HepG2 (cell line): ENCODE data around the gene FAM3A. TPM values are rescaled to one million over a fixed set of nuclear protein-coding genes. Genes with fewer than 3 reads are reported as not detected.

Experiments used
- ATAC-seq: fragments of 200-7000 bp; cut with Tn5 transposase; 3 replicates; pipeline ENCODE4 v1.9.1; 2020; ENCODE audit warnings: mild to moderate bottlenecking, moderate library complexity
- BruUV-seq: library from RNA; stranded (reverse); fragments of 400-500 nt; replicated peaks from 2 replicates; lab custom pipeline; 2021; lab: Mats Ljungman, UMichigan
- CTCF ChIA-PET: fragments of 300-600 bp; formaldehyde crosslinking; extraction: SDS; loops from one replicate; lab custom pipeline; 2021; ENCODE audit warnings: low total read pairs, inconsistent platforms, low intra/inter-chr PET ratio; lab: Yijun Ruan, JAX
- POLR2A ChIA-PET: fragments of 350-600 bp; sonication (Branson Sonifier 250); formaldehyde crosslinking; loops from one replicate; lab custom pipeline; 2020; ENCODE audit warnings: antibody characterized with exemption, inconsistent platforms; lab: Yijun Ruan, JAX
- DNase-seq: peaks from one replicate; pipeline ENCODE4 v3.0.0-alpha.2; 2015; ENCODE audit warnings: low spot score
- FAIRE-seq: peaks from 3 replicates; lab custom pipeline; 2011; peaks lifted over from hg19 to GRCh38; lab: Jason Lieb, UNC
- H2AFZ ChIP-seq: one replicate; pipeline ENCODE4 v1.6.1; 2011; ENCODE audit warnings: low read length, inconsistent platforms
- H3K27ac ChIP-seq: fragments of 300-600 bp; 3 replicates; pipeline ENCODE4 v1.8.0; 2011; ENCODE audit warnings: mixed run types, mild to moderate bottlenecking, mixed read lengths, low read length, inconsistent platforms; ENCODE audit not compliant: insufficient read depth; ENCODE audit errors: extremely low read length
- H3K27me3 ChIP-seq, 2 experiments: fragments of 200-600 bp in 1 of 2; 2 replicates in 1 of 2; 3 replicates in 1 of 2; pipeline versions ENCODE4 v1.6.0 to v1.8.0; 2011; ENCODE audit warnings: low read length in 2 of 2, mild to moderate bottlenecking in 2 of 2, moderate library complexity in 2 of 2, inconsistent platforms in 1 of 2; ENCODE audit not compliant: insufficient read depth in 2 of 2, control insufficient read depth in 1 of 2
- H3K36me3 ChIP-seq, 2 experiments: fragments of 200-600 bp in 1 of 2; replicated peaks in 1 of 2; 2 replicates in 1 of 2; 3 replicates in 1 of 2; pipeline versions ENCODE4 v1.5.1 to v1.8.0; 2011; ENCODE audit warnings: low read length in 2 of 2, inconsistent platforms in 1 of 2; ENCODE audit not compliant: insufficient read depth in 2 of 2, control insufficient read depth in 1 of 2
- H3K4me1 ChIP-seq: 2 replicates; pipeline ENCODE4 v1.5.1; 2012; ENCODE audit warnings: low read length, inconsistent platforms; ENCODE audit not compliant: insufficient read depth
- H3K4me2 ChIP-seq: 2 replicates; pipeline ENCODE4 v1.6.0; 2011; ENCODE audit warnings: low read depth, low read length, inconsistent platforms
- H3K4me3 ChIP-seq, 3 experiments: fragments of 200-600 bp in 1 of 3; sonication (generic), shearing (Covaris generic) in 1 of 3; replicated peaks in 1 of 3; 2 replicates each; pipeline ENCODE4 v1.5.1; 2011 to 2016; ENCODE audit warnings: low read length in 3 of 3, inconsistent platforms in 2 of 3, low read depth in 2 of 3, mild to moderate bottlenecking in 2 of 3, control low read depth in 1 of 3, mixed read lengths in 1 of 3; ENCODE audit not compliant: insufficient read depth in 1 of 3
- H3K79me2 ChIP-seq: one replicate; pipeline ENCODE4 v1.6.1; 2011; ENCODE audit warnings: low read length, inconsistent platforms; ENCODE audit not compliant: insufficient read depth
- H3K9ac ChIP-seq: 2 replicates; pipeline ENCODE4 v1.6.0; 2011; ENCODE audit warnings: mild to moderate bottlenecking, low read depth, low read length, inconsistent platforms; ENCODE audit not compliant: insufficient read depth
- H3K9me3 ChIP-seq: 2 replicates; pipeline ENCODE4 v1.5.1; 2012; ENCODE audit warnings: mild to moderate bottlenecking, low read length
- H4K20me1 ChIP-seq: 2 replicates; pipeline ENCODE4 v1.6.0; 2011; ENCODE audit warnings: inconsistent platforms, mild to moderate bottlenecking, low read length, moderate library complexity; ENCODE audit not compliant: insufficient read depth
- CEBPZ ChIP-seq: IDR thresholded peaks from 2 replicates; pipeline ENCODE4 v1.6.1; 2012; ENCODE audit warnings: low read length, improper control_type of control experiment
- HIC2 ChIP-seq: sonication (generic); formaldehyde crosslinking; IDR thresholded peaks from 2 replicates; pipeline ENCODE4 v1.9.0; 2022; ENCODE audit warnings: low read depth, missing genetic modification reagents
- IRX3 ChIP-seq: sonication (generic); formaldehyde crosslinking; IDR thresholded peaks from 2 replicates; pipeline ENCODE4 v1.8.1; 2023; ENCODE audit warnings: mild to moderate bottlenecking, low read depth, missing genetic modification reagents, borderline replicate concordance
- MBD4 ChIP-seq: IDR thresholded peaks from 2 replicates; pipeline ENCODE4 v1.6.1; 2012; ENCODE audit warnings: low read length, inconsistent platforms, borderline replicate concordance
- NR2F2 ChIP-seq: IDR thresholded peaks from 2 replicates; pipeline ENCODE4 v1.6.1; 2012; ENCODE audit warnings: low read depth, inconsistent platforms, borderline replicate concordance
- RERE ChIP-seq: IDR thresholded peaks from 2 replicates; pipeline ENCODE4 v1.6.1; 2016; ENCODE audit warnings: low read depth, missing genetic modification reagents, missing compliant biosample characterization
- SNAPC5 ChIP-seq: sonication (generic); formaldehyde crosslinking; IDR thresholded peaks from 2 replicates; pipeline ENCODE4 v1.8.1; 2023; ENCODE audit warnings: mild to moderate bottlenecking, missing genetic modification reagents, borderline replicate concordance
- ZNF136 ChIP-seq: sonication (generic); formaldehyde crosslinking; IDR thresholded peaks from 2 replicates; pipeline ENCODE4 v1.8.1; 2022; ENCODE audit warnings: low read depth, mild to moderate bottlenecking, moderate library complexity, missing genetic modification reagents
- ZNF430 ChIP-seq: sonication (generic); formaldehyde crosslinking; IDR thresholded peaks from 2 replicates; pipeline ENCODE4 v1.9.0; 2021; ENCODE audit warnings: mild to moderate bottlenecking, missing genetic modification reagents
- ZSCAN29 ChIP-seq: sonication (generic); formaldehyde crosslinking; conservative IDR thresholded peaks from 2 replicates; pipeline ENCODE4 v1.4.0; 2020; ENCODE audit warnings: mild to moderate bottlenecking, missing genetic modification reagents
- ZZZ3 ChIP-seq: sonication (generic); formaldehyde crosslinking; IDR thresholded peaks from 2 replicates; pipeline ENCODE4 v1.4.0; 2020; ENCODE audit warnings: missing genetic modification reagents, mild to moderate bottlenecking, borderline replicate concordance
- WGBS: methylation state at CpG from one replicate; pipeline ENCODE4 v1.1.6; 2017; ENCODE audit warnings: low lambda C conversion rate; 5-methylcytosine and 5-hydroxymethylcytosine counted together
- in situ Hi-C: cut with HindIII; loops from 2 replicates; pipeline ENCODE4 v1.10.0; 2017; ENCODE audit warnings: low pct_unique_long_range_greater_than_20kb; ENCODE audit not compliant: extremely low pct_ligation_motif_present
- intact Hi-C: fragments of 100-400 bp; cut with micrococcal nuclease; formaldehyde crosslinking; loops from one replicate; pipeline ENCODE4 v1.10.0; 2022; ENCODE audit not compliant: unreplicated experiment
- polyA plus RNA-seq, 8 experiments: library from polyadenylated mRNA; depleted of rRNA in 3 of 8; stranded (reverse) in 7 of 8; unstranded in 1 of 8; fragments of >200 nt; fragmentation: Illumina TruSeq in 4 of 8; extraction: Trizol in 4 of 8; gene quantifications; 2 replicates each; pipeline versions ENCODE4 v1.2.1 to v1.2.3, GENCODE V29; 2011 to 2016; ENCODE audit warnings: low read depth in 4 of 8, missing spikeins in 1 of 8, mixed read lengths in 1 of 8; ENCODE audit not compliant: insufficient read depth in 1 of 8
- total RNA-seq, 5 experiments: library from RNA; depleted of rRNA; stranded (reverse); fragments of >200 nt; fragmentation: Illumina TruSeq; extraction: Trizol; gene quantifications; 2 replicates each; pipeline ENCODE4 v1.2.3, GENCODE V29; 2016; ENCODE audit warnings: low read depth in 1 of 5

Gene FAM3A
- total and polyA plus RNA-seq, 2 of the 13 experiments (the other 11 are each of a cell fraction or from before 2014, with no cell fraction given), result 11.2 to 22.7 TPM

GRCh38 chrX:154513716-154514115 lies 2.3 kb downstream of the FAM3A start (continued):
- TF ChIP-seq CEBPZ, result no peak
- no peak for TF ChIP-seq IRX3 (CRISPR knock-in tag)
- TF ChIP-seq ZZZ3 (CRISPR knock-in tag), result no peak
- TF ChIP-seq ZNF136 (CRISPR knock-in tag), result no peak
- peak; percentile 39; the same call in 1 of the 2 replicates for TF ChIP-seq NR2F2

GRCh38 chrX:154512879-154513553 lies 3.0 kb downstream of the FAM3A start:
- H3K36me3 ChIP-seq, result no peaks in the 10 kb centered on the region
- no peak overlapping the region for H3K9ac ChIP-seq
- no peaks in the 10 kb centered on the region for H3K27me3 ChIP-seq
- POLR2A ChIA-PET, result interaction anchor here (1.5 to 1.6 kb wide), 2 partner anchors 14 to 23 kb away, joined by 3 to 5 read pairs; partner anchors contain the start of gene SLC10A3
- no peaks in the 10 kb centered on the region for H3K79me2 ChIP-seq
- H3K9me3 ChIP-seq, result no peaks in the 10 kb centered on the region
- BruUV-seq, result no TSS peak
- ATAC-seq, result no peak
- WGBS, result 95% methylated on average over 10 of the region's 16 CpGs
- no peak for DNase-seq
- H3K4me3 ChIP-seq, result no peak overlapping the region
- no peak overlapping the region for H3K4me2 ChIP-seq
- CTCF ChIA-PET, result no interaction called here
- in situ Hi-C loops (no loop called here), intact Hi-C loops (no loop called here)
- no peak overlapping the region for H3K27ac ChIP-seq
- peaks cover 19% of the 10 kb centered on the region for H3K4me1 ChIP-seq
- no peaks in the 10 kb centered on the region for H4K20me1 ChIP-seq
- no peak overlapping the region for H2AFZ ChIP-seq
- FAIRE-seq, result no peak
- TF ChIP-seq ZNF430 (CRISPR knock-in tag) (no peak), SNAPC5 (CRISPR knock-in tag) (no peak), HIC2 (CRISPR knock-in tag) (no peak), RERE (no peak), MBD4 (no peak), ZSCAN29 (CRISPR knock-in tag) (no peak)
